GM21737 (cell line): ENCODE results near the gene MOB3B.

Source experiments
- ATAC-seq: cut with Tn5 transposase; IDR thresholded peaks from one replicate; pipeline ENCODE4 v1.9.1; 2021; ENCODE audit warnings: mild to moderate bottlenecking, moderate library complexity; ENCODE audit not compliant: unreplicated experiment

MOB3B gene

GRCh38 chr9:27542508-27542907 lies 12.9 kb upstream of the MOB3B start:
- ATAC-seq, result no peak

- ATAC-seq, result no peak
Observed at GRCh38 chr9:27541740-27542139, 12.1 kb upstream of the MOB3B start.

GRCh38 chr9:27540502-27540901 lies 10.9 kb upstream of the MOB3B start:
- no peak for ATAC-seq

GRCh38 chr9:27539479-27540441 lies 10.1 kb upstream of the MOB3B start:
- no peak for ATAC-seq

- peak; percentile 30 for ATAC-seq
Observed at GRCh38 chr9:27538647-27539046, 9.0 kb upstream of the MOB3B start.

- ATAC-seq, result no peak
Observed at GRCh38 chr9:27537756-27538155, 8.1 kb upstream of the MOB3B start.

- no peak for ATAC-seq
Observed at GRCh38 chr9:27537027-27537435, 7.4 kb upstream of the MOB3B start.

- ATAC-seq, result no peak
Observed at GRCh38 chr9:27536168-27536567, 6.6 kb upstream of the MOB3B start.

- ATAC-seq, result no peak
Observed at GRCh38 chr9:27535701-27536118, 6.1 kb upstream of the MOB3B start.

GRCh38 chr9:27534658-27535209 lies 5.1 kb upstream of the MOB3B start:
- ATAC-seq, result no peak

GRCh38 chr9:27534131-27534530 lies 4.5 kb upstream of the MOB3B start:
- ATAC-seq, result no peak

GRCh38 chr9:27533311-27533710 lies 3.7 kb upstream of the MOB3B start:
- ATAC-seq, result no peak

GRCh38 chr9:27532046-27532445 lies 2.4 kb upstream of the MOB3B start:
- no peak for ATAC-seq

GRCh38 chr9:27530915-27531755 lies 1.5 kb upstream of the MOB3B start:
- ATAC-seq, result no peak

- peak; percentile 59 for ATAC-seq
Observed at GRCh38 chr9:27528886-27529315, 713 bp downstream of the MOB3B start.

GRCh38 chr9:27528076-27528885 lies 1.3 kb downstream of the MOB3B start:
- peak; percentile 60 for ATAC-seq

GRCh38 chr9:27527702-27528075 lies 1.9 kb downstream of the MOB3B start:
- ATAC-seq, result no peak

GRCh38 chr9:27524236-27524635 lies 5.4 kb downstream of the MOB3B start, which contains the start of gene IFNK:
TSS of gene IFNK (plus strand) at chr9:27524290. CDS start at chr9:27524337, 47 bp downstream.
- ATAC-seq, result no peak

GRCh38 chr9:27523141-27523540 lies 6.5 kb downstream of the MOB3B start:
- no peak for ATAC-seq

- no peak for ATAC-seq
Observed at GRCh38 chr9:27520986-27521385, 8.6 kb downstream of the MOB3B start.
